ENCODE results near the gene NDUFS8.

NDUFS8 gene

GRCh38 chr11:68044145-68044813 lies 13.8 kb downstream of the NDUFS8 start:
- DNase-seq (ENCODE audit: low read depth), result no peak
- TF ChIP-seq CTCF (IDR thresholded peaks at IDR 0.05; ENCODE audit: insufficient read depth, low read depth, low read length, missing control alignments), result no peak
- H3K4me3 ChIP-seq (ENCODE audit: low read length), result no peak overlapping the region

GRCh38 chr11:68044898-68045351 lies 14.4 kb downstream of the NDUFS8 start:
- no peak for TF ChIP-seq CTCF (IDR thresholded peaks at IDR 0.05; ENCODE audit: insufficient read depth, low read depth, low read length, missing control alignments)
- no peak overlapping the region for H3K4me3 ChIP-seq (ENCODE audit: low read length)
- no peak for DNase-seq (ENCODE audit: low read depth)

GRCh38 chr11:68047437-68048290 lies 17.2 kb downstream of the NDUFS8 start:
- DNase-seq (ENCODE audit: low read depth), result peak; percentile 63
- no peak overlapping the region for H3K4me3 ChIP-seq (ENCODE audit: low read length)
- no peak for TF ChIP-seq CTCF (IDR thresholded peaks at IDR 0.05; ENCODE audit: insufficient read depth, low read depth, low read length, missing control alignments)

- DNase-seq (ENCODE audit: low read depth), result no peak
- H3K4me3 ChIP-seq (ENCODE audit: low read length), result no peak overlapping the region
- no peak for TF ChIP-seq CTCF (IDR thresholded peaks at IDR 0.05; ENCODE audit: insufficient read depth, low read depth, low read length, missing control alignments)
Observed at GRCh38 chr11:68048681-68049508, 18.4 kb downstream of the NDUFS8 start.

GRCh38 chr11:68049509-68050370 lies 19.3 kb downstream of the NDUFS8 start:
- no peak for DNase-seq (ENCODE audit: low read depth)
- no peak overlapping the region for H3K4me3 ChIP-seq (ENCODE audit: low read length)
- no peak for TF ChIP-seq CTCF (IDR thresholded peaks at IDR 0.05; ENCODE audit: insufficient read depth, low read depth, low read length, missing control alignments)

- no peak for TF ChIP-seq CTCF (IDR thresholded peaks at IDR 0.05; ENCODE audit: insufficient read depth, low read depth, low read length, missing control alignments)
- DNase-seq (ENCODE audit: low read depth), result no peak
- H3K4me3 ChIP-seq (ENCODE audit: low read length), result no peak overlapping the region
Observed at GRCh38 chr11:68050371-68050841, 19.9 kb downstream of the NDUFS8 start.
